ENCODE data around the gene TBC1D5.

TBC1D5 gene

GRCh38 chr3:17261627-17262369, 480.6 kb downstream of the TBC1D5 start:
- Mint-ChIP-seq H3K4me1 (ENCODE audit: low read depth) (no peaks in the 10 kb centered on the region), H3K36me3 (ENCODE audit: low read depth) (no peaks in the 10 kb centered on the region), H3K27ac (no peak overlapping the region), H3K4me3 (no peak overlapping the region), H3K9me3 (no peaks in the 10 kb centered on the region), H3K27me3 (ENCODE audit: low read depth) (no peaks in the 10 kb centered on the region)

DNA sequence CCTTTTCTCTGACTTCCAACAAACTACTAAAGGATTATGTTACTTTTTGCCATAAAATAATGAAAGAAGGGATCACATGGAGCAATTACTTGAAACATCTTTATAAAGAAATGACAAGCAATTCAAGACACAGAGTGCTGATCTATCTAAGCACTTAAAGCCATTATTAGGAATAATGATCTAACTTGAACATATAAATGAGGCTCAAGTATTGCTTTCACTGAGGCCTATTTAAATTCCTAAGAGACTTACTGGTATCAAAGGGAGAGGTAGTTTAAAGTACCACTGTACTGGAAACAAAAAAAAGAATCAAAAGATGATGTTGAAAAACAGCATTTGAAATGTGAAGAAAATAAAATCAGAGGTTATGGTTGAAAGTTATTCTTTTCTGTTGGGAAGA, 482.2 kb downstream of the TBC1D5 start:
- Mint-ChIP-seq H3K36me3 (ENCODE audit: low read depth) (no peaks in the 10 kb centered on the region), H3K9me3 (no peaks in the 10 kb centered on the region), H3K27me3 (ENCODE audit: low read depth) (no peaks in the 10 kb centered on the region), H3K27ac (no peak overlapping the region), H3K4me1 (ENCODE audit: low read depth) (no peaks in the 10 kb centered on the region), H3K4me3 (no peak overlapping the region)

GRCh38 chr3:17259685-17260084, 482.7 kb downstream of the TBC1D5 start:
- no peak overlapping the region for H3K4me3 Mint-ChIP-seq
- no peaks in the 10 kb centered on the region for H3K36me3 Mint-ChIP-seq (ENCODE audit: low read depth)
- no peaks in the 10 kb centered on the region for H3K9me3 Mint-ChIP-seq
- no peaks in the 10 kb centered on the region for H3K4me1 Mint-ChIP-seq (ENCODE audit: low read depth)
- H3K27me3 Mint-ChIP-seq (ENCODE audit: low read depth), result no peaks in the 10 kb centered on the region
- no peak overlapping the region for H3K27ac Mint-ChIP-seq

GRCh38 chr3:17258823-17259436, 483.5 kb downstream of the TBC1D5 start:
- Mint-ChIP-seq H3K36me3 (ENCODE audit: low read depth) (no peaks in the 10 kb centered on the region), H3K4me1 (ENCODE audit: low read depth) (no peaks in the 10 kb centered on the region), H3K27ac (no peak overlapping the region), H3K4me3 (no peak overlapping the region), H3K27me3 (ENCODE audit: low read depth) (no peaks in the 10 kb centered on the region), H3K9me3 (no peaks in the 10 kb centered on the region)

GRCh38 chr3:17257269-17257668, 485.2 kb downstream of the TBC1D5 start:
- Mint-ChIP-seq H3K36me3 (ENCODE audit: low read depth) (no peaks in the 10 kb centered on the region), H3K27ac (no peak overlapping the region), H3K4me1 (ENCODE audit: low read depth) (no peaks in the 10 kb centered on the region), H3K27me3 (ENCODE audit: low read depth) (no peaks in the 10 kb centered on the region), H3K9me3 (no peaks in the 10 kb centered on the region), H3K4me3 (no peak overlapping the region)

GRCh38 chr3:17243621-17244020, 498.8 kb downstream of the TBC1D5 start:
- H3K27me3 Mint-ChIP-seq (ENCODE audit: low read depth), result no peaks in the 10 kb centered on the region
- no peak overlapping the region for H3K27ac Mint-ChIP-seq
- no peak overlapping the region for H3K4me3 Mint-ChIP-seq
- H3K36me3 Mint-ChIP-seq (ENCODE audit: low read depth), result peaks cover 2% of the 10 kb centered on the region
- H3K9me3 Mint-ChIP-seq, result no peaks in the 10 kb centered on the region
- H3K4me1 Mint-ChIP-seq (ENCODE audit: low read depth), result no peaks in the 10 kb centered on the region

DNA sequence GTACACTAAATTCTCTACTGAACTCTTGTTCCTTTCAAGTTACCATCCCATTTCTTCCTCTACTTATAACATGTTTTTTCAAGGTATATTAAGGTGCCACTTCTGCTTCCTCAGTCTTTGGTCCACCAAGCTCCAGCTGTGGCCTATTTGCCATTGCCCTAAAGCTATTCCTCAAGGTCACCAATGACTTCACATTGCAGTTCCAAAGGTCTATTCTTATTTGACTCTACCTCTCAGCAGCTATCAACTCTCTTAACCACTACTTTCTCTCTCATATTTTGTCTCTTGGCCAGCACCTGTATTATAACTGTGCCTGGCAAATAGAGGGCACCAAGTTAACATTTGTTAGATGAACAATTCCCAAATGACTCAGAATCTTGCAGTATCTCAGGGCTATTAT, 503.0 kb downstream of the TBC1D5 start:
- no peak overlapping the region for H3K27ac Mint-ChIP-seq
- no peaks in the 10 kb centered on the region for H3K36me3 Mint-ChIP-seq (ENCODE audit: low read depth)
- no peaks in the 10 kb centered on the region for H3K9me3 Mint-ChIP-seq
- H3K4me1 Mint-ChIP-seq (ENCODE audit: low read depth), result no peaks in the 10 kb centered on the region
- no peak overlapping the region for H3K4me3 Mint-ChIP-seq
- no peaks in the 10 kb centered on the region for H3K27me3 Mint-ChIP-seq (ENCODE audit: low read depth)

DNA sequence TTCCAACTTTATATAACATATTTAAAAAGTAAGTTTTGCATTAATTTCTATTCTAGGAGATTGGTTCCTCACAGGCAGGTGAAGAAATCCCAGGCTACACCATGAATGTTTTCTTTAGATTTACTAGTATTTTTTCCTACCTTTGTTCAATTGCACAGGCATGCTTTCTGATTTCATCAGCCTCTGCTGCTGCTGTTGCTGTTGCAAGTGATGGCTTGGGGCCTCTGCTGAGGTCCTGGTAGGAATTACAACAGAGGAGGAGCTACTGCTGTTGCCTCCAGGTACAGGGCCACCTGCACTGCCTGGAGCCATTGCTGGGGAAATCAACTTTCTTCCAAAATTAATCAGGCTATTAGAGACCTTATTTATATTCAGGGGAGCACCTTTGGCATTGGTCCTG, 504.4 kb downstream of the TBC1D5 start:
- no peaks in the 10 kb centered on the region for H3K9me3 Mint-ChIP-seq
- H3K36me3 Mint-ChIP-seq (ENCODE audit: low read depth), result no peaks in the 10 kb centered on the region
- H3K27ac Mint-ChIP-seq, result no peak overlapping the region
- no peaks in the 10 kb centered on the region for H3K27me3 Mint-ChIP-seq (ENCODE audit: low read depth)
- H3K4me1 Mint-ChIP-seq (ENCODE audit: low read depth), result peaks cover 7% of the 10 kb centered on the region
- H3K4me3 Mint-ChIP-seq, result no peak overlapping the region

DNA sequence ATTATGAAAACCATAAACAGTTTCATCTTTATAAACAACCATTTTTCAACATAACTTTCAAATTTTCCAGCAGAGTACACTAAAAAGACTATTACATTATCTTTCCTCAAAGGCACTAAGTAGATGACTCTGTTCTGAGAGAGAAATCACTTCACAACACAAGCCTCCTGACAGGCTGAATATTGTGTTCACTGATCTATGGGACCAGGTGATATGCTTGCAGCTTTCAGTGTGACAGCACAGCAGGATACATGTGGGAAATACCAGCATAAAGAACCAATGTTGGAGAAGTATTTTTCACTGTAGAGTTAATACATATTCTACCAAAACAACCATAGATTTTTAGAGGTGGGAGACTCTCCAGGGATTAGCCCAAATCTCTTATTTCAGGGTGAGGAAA, 507.1 kb downstream of the TBC1D5 start:
- Mint-ChIP-seq H3K36me3 (ENCODE audit: low read depth) (no peaks in the 10 kb centered on the region), H3K27me3 (ENCODE audit: low read depth) (no peaks in the 10 kb centered on the region), H3K4me3 (no peak overlapping the region), H3K4me1 (ENCODE audit: low read depth) (peaks cover 9% of the 10 kb centered on the region), H3K27ac (no peak overlapping the region), H3K9me3 (no peaks in the 10 kb centered on the region)

GRCh38 chr3:17234382-17234781, 508.0 kb downstream of the TBC1D5 start:
- H3K36me3 Mint-ChIP-seq (ENCODE audit: low read depth), result no peaks in the 10 kb centered on the region
- no peaks in the 10 kb centered on the region for H3K27me3 Mint-ChIP-seq (ENCODE audit: low read depth)
- H3K9me3 Mint-ChIP-seq, result no peaks in the 10 kb centered on the region
- no peak overlapping the region for H3K27ac Mint-ChIP-seq
- H3K4me3 Mint-ChIP-seq, result no peak overlapping the region
- peaks cover 9% of the 10 kb centered on the region for H3K4me1 Mint-ChIP-seq (ENCODE audit: low read depth)

DNA sequence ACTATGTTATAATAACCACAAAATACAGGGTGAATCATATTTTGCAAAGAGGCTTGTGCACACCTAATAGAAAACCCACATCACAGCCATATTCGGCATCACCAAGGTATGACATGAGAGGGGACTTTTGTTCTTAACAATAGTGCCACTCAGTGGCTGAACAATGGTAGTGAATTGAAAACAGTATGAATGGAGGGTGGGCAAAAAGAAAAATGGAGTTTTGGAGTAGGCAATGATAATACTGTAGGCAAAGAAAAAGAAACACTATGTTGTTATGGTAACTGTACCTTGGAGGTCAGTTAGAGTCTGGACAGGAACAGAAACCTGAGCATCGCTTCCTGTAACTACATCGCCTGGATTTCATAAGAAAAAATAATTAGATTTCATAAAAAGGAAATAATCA, 509.0 kb downstream of the TBC1D5 start:
- H3K36me3 Mint-ChIP-seq (ENCODE audit: low read depth), result no peaks in the 10 kb centered on the region
- H3K27ac Mint-ChIP-seq, result no peak overlapping the region
- peaks cover 9% of the 10 kb centered on the region for H3K4me1 Mint-ChIP-seq (ENCODE audit: low read depth)
- H3K4me3 Mint-ChIP-seq, result no peak overlapping the region
- H3K27me3 Mint-ChIP-seq (ENCODE audit: low read depth), result no peaks in the 10 kb centered on the region
- no peaks in the 10 kb centered on the region for H3K9me3 Mint-ChIP-seq

- H3K4me3 Mint-ChIP-seq, result no peak overlapping the region
- H3K27me3 Mint-ChIP-seq (ENCODE audit: low read depth), result no peaks in the 10 kb centered on the region
- peaks cover 9% of the 10 kb centered on the region for H3K4me1 Mint-ChIP-seq (ENCODE audit: low read depth)
- no peaks in the 10 kb centered on the region for H3K36me3 Mint-ChIP-seq (ENCODE audit: low read depth)
- no peaks in the 10 kb centered on the region for H3K9me3 Mint-ChIP-seq
- H3K27ac Mint-ChIP-seq, result no peak overlapping the region
Observed at GRCh38 chr3:17232442-17232841, 510.0 kb downstream of the TBC1D5 start.

DNA sequence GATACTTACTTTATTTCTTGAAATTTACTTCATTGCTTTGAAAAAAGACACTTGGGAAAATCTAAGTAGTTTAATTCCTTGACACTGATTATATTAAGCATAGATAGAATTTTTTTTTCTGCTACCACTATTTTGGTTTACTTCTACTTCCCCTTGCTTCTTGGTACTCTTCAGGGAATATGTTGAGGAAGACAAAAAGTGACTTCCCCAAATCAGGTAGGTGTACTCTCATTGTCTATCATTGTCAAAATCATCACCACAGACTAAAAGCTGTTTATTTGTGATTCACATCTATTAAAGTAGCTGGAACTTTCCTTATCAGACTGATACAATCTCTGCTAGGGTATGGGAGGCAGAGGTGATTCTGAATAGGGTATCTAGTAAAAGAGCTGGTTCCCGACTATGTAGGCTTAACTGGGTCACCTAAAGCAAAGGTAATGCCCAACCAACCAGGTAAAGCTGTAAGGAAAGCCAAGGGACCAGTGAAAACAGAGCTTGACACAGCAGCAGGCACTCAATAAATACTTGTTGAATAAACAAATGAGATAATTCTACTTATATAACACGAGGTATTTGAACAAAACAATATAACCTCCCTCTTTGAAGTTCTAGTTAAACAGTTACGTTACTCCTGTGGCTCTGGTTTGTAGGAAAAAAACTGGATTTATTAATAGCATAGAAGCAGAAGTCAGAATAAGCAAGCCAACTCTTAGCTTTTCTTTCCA, 510.7 kb downstream of the TBC1D5 start:
- no peaks in the 10 kb centered on the region for H3K36me3 Mint-ChIP-seq (ENCODE audit: low read depth)
- no peaks in the 10 kb centered on the region for H3K9me3 Mint-ChIP-seq
- peaks cover 9% of the 10 kb centered on the region for H3K4me1 Mint-ChIP-seq (ENCODE audit: low read depth)
- no peaks in the 10 kb centered on the region for H3K27me3 Mint-ChIP-seq (ENCODE audit: low read depth)
- no peak overlapping the region for H3K4me3 Mint-ChIP-seq
- H3K27ac Mint-ChIP-seq, result no peak overlapping the region

- no peak overlapping the region for H3K27ac Mint-ChIP-seq
- H3K9me3 Mint-ChIP-seq, result no peaks in the 10 kb centered on the region
- H3K4me1 Mint-ChIP-seq (ENCODE audit: low read depth), result peaks cover 2% of the 10 kb centered on the region
- H3K4me3 Mint-ChIP-seq, result no peak overlapping the region
- no peaks in the 10 kb centered on the region for H3K27me3 Mint-ChIP-seq (ENCODE audit: low read depth)
- H3K36me3 Mint-ChIP-seq (ENCODE audit: low read depth), result no peaks in the 10 kb centered on the region
Observed at GRCh38 chr3:17227472-17227871, 515.0 kb downstream of the TBC1D5 start.

DNA sequence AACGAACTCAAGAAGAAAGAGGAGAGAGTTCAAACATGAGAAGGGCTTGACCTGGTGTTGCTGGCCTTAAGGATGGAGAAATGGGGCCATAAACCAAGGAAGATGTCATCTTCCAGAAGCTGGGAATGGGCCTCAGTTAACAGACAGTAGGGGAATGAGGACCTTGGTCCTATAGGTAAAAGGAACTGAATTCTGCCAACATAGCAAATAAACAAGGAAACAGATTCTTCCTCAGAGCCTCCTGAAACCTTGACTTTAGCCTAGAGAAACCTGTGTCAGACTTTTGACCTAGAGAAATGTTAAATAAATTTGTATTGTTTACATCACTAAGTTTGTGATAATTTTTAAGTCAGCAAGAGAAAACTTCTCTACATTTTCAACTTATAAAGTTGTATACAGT, 520.9 kb downstream of the TBC1D5 start:
- peaks cover 3% of the 10 kb centered on the region for H3K4me1 Mint-ChIP-seq (ENCODE audit: low read depth)
- peaks cover 8% of the 10 kb centered on the region for H3K9me3 Mint-ChIP-seq
- peaks cover 8% of the 10 kb centered on the region for H3K36me3 Mint-ChIP-seq (ENCODE audit: low read depth)
- no peak overlapping the region for H3K4me3 Mint-ChIP-seq
- H3K27ac Mint-ChIP-seq, result no peak overlapping the region
- no peaks in the 10 kb centered on the region for H3K27me3 Mint-ChIP-seq (ENCODE audit: low read depth)

Data from T-helper 1 cell treated with Interleukin-12 subunit alpha and Interleukin-12 subunit beta and Interleukin-4 antibody, amounts not matched to agents 30 μg/mL and 1 μg/mL, for 36 hours (primary cell).